GM23248 (cell line): Measurements from ENCODE around the gene TBX5.

Experiments
- EZH2 ChIP-seq: fragments of 200-600 bp; sonication (generic); IDR thresholded peaks from 2 replicates; pipeline ENCODE4 v1.6.1; 2018; ENCODE audit warnings: antibody characterized with exemption, mild to moderate bottlenecking; ENCODE audit not compliant: insufficient read depth, poor library complexity, severe bottlenecking
- EZH2phosphoT487 ChIP-seq: fragments of 200-600 bp; sonication (generic); IDR thresholded peaks from 2 replicates; pipeline ENCODE4 v1.6.1; 2018; ENCODE audit warnings: antibody characterized with exemption, moderate library complexity, mild to moderate bottlenecking, low read depth; ENCODE audit not compliant: insufficient read depth

DNA sequence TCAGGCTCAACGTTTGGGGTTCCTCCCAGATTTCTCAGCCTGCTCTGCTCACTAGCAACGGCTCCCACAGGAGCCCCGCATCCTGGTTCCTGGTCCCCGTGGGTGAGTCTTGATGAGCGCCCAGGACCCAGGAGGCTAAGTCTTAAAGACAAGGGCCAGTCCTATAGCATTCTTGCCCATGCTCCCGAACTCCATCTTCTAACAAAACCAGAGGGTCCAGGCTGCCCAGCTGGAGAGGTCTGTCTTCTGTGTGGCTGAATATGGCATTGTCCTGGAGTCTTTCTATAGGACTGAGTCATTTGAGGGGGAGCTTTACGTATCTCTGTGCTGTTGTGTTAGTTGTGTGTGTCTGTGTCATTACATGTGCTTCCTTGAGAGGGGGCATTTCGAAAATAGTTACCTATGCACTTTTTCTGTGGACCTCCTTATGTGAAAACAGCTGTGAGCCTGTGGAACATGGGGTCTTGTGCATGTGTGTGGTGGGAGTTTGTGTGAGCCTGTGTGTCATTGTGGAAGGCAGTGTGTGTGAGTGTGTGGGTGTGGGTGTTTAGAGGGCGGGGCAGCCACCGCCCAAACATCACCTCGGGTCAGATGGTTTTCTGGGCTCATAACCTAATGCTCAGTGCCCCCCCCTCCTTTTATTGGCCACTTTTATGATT, 9.1 kb upstream of the TBX5 start:
- TF ChIP-seq EZH2 (no peak), EZH2phosphoT487 (no peak)
